GM18502 (cell line): Measurements from ENCODE around the gene NUDT16.

Experiments used
- ATAC-seq: cut with Tn5 transposase; IDR thresholded peaks from one replicate; pipeline ENCODE4 v1.9.1; 2021; ENCODE audit warnings: mild to moderate bottlenecking; ENCODE audit not compliant: unreplicated experiment, poor library complexity

Gene NUDT16

DNA sequence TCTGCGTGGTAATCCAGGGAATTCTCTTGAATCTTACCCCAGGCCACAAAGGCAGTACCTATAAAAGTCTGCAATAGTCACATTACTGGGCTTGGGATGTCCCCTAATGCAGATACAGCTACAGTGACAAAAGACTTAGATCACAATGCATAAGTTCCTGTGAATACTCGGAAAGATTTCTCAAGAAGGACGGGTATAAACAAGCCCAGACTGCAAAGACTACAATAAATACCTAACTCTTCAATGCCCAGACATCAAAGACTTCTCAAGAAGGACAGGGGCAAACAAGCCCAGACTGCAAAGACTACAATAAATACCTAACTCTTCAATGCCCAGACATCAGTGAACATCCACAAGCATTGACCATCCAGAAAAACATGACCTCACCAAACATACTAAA is 50.9 kb downstream of the NUDT16 start:
- ATAC-seq = no peak

DNA sequence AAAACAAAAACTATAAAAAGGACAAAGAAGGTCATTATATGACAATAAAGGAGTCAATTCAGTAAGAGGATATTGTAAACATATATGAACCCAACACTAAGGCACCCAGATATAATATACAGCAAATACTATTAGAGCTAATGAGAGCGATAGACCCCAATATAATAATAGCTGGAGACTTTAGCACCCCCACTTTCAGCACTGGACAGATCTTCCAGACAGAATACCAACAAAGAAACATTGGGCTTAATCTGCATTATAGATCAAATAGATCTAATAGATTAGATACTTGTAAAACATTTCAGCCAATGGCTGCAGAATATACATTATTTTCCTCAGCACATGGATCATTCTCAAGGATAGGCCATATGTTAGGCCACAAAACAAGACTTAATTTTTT is 53.4 kb downstream of the NUDT16 start:
- no peak for ATAC-seq
